WI38 (cell line): ENCODE measurements around the gene TTLL1.
A peak's percentile ranks its signal among the peaks of the same experiment; 100 is the strongest.
"Not testable (repeated sequence)": the region's sequence is repeated elsewhere in the genome, so short reads cannot be mapped to it uniquely, and the experiment has no call there.

Source experiments
- H3K4me3 ChIP-seq: 2 replicates; pipeline ENCODE4 v1.5.1; 2011; ENCODE audit warnings: low read depth, mild to moderate bottlenecking, control low read depth, low read length
- TF ChIP-seq, protein P1 (sequence below): IDR thresholded peaks from 2 replicates; pipeline ENCODE4 v1.5.1; 2012; ENCODE audit warnings: low read depth, mild to moderate bottlenecking, control low read depth, low read length

The TTLL1 gene

DNA sequence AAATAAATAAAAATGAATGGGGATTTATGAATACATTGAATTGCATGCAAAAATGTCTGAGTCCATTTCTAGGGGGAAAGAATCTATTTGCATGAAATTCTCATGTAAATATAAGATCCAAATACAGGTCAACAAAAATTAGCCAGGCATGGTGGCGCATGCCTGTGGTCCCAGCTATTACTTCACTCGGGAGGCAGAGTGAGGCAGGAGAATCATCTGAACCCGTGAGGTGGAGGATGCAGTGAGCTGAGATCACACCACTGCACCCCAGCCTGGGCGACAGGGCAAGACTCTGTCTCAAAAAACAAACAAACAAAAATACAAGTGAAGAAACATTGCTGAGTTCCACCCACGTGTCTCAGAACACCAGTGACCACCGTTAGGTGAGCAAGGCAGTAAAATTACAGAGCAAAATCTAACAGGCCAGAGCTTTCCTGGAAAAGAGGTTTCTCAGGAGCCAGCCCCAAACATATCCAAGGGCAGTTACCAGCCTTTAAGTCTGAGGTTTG is 91.6 kb downstream of the TTLL1 start:
- H3K4me3 ChIP-seq: no peak overlapping the region

DNA sequence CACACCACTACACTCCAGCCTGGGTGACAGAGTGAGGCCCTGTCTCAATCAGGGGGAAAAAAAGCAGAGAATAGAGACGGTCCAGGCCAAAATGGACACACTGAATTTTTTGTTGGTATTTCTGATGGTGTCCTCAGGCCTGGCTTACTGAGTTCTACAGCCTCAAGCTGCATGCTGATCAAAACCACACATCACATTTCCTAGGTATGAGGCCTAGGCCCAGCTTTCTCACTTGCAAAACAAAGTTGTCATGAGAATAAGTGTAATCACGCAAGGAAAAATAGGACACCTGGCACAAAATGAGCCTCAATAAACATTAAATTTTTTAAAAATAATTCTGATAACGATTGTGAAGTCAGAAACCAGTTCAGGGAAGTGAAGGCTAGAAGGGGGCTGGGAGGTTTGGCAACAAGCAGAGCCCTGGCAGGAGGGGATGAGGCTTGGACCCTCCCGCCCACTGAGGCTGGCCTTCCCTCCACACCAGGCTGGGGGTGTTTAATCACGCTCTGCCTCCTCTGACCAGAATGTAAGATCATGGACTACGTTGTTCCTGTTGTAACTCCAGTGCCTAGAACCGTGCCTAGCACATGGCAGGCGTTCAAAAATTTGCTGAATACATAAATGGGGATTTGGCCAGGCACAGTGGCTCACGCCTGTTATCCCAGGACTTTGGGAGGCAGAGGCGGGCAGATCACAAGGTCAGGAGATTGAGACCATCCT is 92.4 kb downstream of the TTLL1 start:
- TF ChIP-seq, protein P1, sequence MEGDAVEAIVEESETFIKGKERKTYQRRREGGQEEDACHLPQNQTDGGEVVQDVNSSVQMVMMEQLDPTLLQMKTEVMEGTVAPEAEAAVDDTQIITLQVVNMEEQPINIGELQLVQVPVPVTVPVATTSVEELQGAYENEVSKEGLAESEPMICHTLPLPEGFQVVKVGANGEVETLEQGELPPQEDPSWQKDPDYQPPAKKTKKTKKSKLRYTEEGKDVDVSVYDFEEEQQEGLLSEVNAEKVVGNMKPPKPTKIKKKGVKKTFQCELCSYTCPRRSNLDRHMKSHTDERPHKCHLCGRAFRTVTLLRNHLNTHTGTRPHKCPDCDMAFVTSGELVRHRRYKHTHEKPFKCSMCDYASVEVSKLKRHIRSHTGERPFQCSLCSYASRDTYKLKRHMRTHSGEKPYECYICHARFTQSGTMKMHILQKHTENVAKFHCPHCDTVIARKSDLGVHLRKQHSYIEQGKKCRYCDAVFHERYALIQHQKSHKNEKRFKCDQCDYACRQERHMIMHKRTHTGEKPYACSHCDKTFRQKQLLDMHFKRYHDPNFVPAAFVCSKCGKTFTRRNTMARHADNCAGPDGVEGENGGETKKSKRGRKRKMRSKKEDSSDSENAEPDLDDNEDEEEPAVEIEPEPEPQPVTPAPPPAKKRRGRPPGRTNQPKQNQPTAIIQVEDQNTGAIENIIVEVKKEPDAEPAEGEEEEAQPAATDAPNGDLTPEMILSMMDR: no peak
- H3K4me3 ChIP-seq: no peak overlapping the region

More for the DNA sequence above, 91.6 kb downstream of the TTLL1 start:
- TF ChIP-seq, protein P1: no peak

DNA sequence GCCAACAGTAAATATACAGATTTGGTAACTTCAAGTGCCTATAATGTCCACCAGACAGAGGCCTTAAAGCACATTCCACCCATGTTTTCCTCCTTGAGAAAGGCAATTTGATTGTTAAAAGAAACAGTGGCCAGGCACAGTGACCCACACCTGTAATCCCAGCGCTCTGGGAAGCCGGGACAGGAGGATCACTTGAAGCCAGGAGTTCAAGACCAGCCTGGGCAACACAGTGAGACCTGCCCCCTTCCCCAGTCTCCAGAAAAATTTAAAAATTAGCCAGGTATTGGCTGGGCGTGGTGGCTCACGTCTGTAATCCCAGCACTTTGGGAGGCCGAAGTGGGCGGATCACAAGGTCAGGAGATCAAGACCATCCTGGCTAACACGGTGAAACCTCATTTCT is 93.5 kb downstream of the TTLL1 start:
- H3K4me3 ChIP-seq: not testable (repeated sequence)

DNA sequence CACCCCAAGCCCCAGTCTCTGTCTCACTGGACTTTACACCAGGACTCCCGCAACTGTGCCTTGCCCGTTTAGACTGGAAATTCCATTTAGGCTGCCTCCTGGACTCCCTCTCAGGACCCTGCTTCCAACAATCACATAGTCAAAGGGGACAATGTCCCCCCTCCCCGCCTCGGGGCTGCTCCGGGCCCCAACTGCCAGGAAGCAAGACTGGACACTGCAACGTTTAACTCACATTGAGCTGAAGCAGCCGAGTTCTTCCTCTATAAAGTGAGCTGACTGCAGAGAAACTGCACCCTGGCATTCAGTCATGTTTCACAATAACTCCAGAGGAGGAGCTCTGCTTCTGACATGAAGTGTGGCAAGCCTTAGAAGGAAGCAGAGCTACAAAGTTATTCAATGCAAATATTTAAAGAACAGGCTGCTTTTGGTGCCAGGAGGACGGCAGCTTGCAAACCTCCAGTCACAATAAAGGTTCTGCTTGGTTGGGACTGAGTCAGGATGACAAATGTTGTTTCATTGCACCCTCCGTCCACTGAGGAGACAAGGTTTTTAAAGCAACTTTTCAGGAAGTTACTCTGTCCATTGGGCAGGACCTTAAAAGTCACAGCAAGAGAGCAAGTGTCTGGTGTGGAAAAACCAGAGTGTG is 94.2 kb downstream of the TTLL1 start:
- peak overlapping the region; percentile 45 for H3K4me3 ChIP-seq
- TF ChIP-seq, protein P1: no peak

DNA sequence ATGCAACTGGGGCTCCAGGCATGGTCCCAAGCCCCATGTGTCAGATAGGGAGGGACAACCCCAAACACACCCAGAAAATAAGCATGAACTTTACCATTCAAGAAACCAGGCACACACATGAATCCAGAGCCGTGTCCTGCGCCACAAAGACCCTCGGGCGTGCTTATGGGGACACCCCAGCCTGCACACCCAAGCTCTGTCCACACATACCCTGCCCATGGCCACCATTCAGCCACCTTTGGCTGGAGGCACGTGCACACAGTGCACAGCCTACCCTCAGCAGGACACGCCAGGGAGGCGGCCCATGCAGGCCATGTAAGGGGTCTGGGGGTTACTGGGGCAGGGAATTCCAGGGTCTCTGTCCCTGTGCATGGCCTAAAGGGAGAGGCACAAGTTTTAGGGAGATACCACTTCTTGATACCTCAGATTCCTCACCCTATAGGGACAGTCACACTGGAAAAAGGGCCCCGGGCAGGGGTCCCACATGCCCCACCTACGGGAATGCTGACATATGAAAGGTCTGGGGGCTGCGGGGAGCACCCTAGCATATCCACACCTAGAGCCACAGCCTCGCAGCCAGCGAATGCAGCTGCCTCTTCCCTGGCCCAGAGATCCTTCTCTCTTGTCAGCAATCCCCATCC is 94.8 kb downstream of the TTLL1 start:
- H3K4me3 ChIP-seq: peak overlapping the region; percentile 45
- TF ChIP-seq, protein P1: no peak

DNA sequence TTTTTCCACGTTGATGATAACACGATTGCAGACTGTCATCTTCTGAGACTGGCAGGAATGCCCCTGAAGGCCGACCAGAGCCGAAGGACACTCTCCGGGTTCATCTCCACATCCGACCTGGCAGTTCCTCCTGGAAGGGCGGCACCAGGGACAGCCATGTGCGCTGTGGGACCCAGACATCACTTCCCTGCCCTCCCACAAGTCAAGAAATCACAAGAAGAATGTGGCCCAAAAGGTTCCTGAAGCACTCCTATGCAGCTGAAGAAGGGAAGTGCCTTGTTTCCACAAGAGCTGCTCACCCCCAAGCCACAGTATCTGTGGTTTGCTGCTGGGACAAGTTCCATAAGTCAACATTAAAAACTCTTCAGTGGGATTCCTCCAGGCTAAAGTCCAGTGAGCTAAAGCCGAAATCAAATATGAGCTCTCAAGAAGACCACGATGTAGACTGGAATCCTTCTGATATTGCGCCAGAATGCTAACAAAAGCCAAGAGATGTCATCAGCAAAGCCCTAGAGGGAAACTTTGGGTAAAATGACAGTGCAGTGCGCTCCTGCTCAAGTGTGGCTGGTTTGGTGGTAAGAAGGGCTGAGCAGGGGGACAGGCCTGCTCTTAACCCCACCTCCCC is 95.4 kb downstream of the TTLL1 start:
- TF ChIP-seq, protein P1: no peak
- no peak overlapping the region for H3K4me3 ChIP-seq

DNA sequence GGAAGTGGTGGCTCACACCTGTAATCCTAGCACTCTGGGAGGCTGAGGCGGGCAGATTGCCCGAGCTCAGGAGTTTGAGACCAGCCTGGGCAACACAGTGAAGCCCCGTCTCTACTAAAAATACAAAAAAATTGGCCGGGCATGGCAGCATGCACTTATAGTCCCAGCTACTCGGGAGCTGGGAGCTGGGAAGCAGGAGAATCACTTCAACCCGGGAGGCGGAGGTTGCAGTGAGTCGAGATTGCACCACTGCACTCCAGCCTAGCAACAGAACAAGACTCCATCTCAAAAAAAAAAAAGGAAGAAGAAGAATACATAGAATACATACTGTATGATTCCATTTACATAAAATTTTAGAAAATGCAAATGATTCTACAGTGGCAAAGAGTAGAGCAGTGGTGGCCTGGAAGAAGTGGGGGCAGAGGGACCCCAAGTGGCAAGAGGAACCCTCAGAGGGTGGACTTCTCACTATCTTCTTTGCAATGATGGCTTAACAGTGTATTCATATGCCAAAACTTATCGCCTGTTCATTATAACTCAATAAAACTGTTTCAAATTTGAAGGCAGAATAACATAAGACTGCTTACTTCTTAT is 96.2 kb downstream of the TTLL1 start:
- TF ChIP-seq, protein P1: no peak
- no peak overlapping the region for H3K4me3 ChIP-seq
